T-helper 1 cell (primary cell): ENCODE data around the gene HLA-F.

Source experiments
- DNase-seq, 5 donors: peaks; one replicate each; pipeline ENCODE4 v3.0.0-alpha.2; 2012 to 2020

Gene HLA-F

DNA sequence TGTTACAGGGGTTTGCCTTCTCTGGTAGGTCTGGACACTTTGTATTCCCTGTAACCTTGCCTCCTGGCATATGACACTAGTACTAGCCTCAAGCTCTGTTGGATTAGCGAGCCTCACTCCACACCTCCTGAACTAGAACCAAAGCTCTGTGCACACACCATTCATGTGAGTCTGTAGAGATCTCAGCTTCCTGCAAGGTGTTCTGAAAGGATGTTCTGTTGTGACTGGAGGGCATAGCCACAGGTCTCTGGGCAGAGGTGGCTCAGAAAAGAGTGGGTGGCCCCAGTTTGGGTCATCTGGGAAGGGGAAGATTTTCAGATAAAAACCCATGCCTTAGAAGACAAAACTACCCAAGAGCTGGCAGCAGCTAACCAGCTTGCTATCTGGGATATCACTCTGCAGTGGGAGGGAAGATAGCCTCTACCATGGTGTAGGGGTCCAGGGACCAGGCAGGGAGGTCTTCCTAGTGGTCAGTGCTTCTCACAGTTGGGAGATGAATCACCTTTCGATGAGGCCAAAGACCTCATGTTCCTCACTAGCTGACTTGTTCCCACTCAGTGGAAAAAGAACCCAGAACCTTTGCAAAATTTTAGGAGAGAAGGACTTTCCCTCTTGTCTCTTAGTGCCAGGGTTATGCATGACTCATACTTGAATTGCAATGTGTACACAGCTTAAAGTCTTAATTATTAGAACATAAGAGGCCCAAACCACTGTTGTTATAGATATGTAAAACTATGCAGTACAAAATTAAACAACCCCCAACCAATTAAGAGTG, 41.4 kb downstream of the HLA-F start:
- no peak for DNase-seq

DNA sequence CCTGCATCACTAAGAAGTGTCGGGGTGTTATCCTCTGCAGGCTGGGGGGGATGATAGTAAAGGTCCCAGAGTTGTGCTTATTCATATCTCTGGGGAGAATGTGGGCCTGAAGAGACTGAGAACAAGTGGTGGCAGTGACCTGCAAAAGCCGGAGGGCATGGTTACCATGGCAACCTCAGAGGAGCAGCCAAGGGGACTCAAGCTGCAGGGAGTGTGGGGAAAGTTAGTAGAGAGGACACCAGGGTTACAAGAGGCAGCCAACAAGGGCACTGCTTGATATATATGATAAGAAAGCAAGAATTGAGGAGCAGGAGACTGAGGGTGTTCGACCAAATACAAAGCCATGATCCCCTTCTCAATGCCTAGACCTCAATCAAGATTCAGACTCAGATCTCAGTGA, 46.1 kb downstream of the HLA-F start:
- no peak for DNase-seq

DNA sequence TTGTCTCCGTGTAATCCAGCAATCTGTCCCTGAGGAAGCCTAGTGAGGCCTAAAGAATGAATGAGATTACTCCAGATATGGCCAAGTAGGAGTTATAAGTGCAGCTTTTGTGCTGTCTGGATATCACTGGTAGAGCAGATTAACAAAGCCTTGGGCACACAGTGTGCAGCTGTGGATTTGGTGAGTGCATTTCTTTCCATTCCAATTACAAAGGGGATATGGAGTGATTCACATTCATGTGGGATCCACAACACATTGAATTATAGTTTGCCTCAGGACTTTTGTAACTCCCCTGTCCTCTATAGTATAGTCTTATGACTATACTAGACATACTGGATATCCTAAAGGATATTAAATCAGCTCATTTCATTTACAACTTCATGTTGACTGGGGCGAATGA, 47.1 kb downstream of the HLA-F start:
- DNase-seq = no peak

DNA sequence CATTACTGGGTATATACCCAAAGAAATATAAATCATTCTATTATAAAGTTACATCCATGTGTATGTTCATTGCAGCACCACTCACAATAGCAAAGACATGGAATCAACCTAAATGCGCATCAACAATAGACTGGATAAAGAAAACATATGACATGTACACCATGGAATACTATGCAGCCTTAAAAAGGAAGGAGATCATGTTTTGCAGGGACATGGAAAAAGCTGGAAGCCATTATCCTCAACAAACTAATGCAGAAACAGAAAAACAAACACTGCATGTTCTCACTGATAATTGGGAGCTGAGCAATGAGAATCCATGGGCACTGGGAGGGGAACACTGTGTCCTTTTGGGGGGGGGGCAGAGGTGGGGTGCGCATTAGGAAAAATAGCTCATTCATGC, 53.5 kb downstream of the HLA-F start:
- DNase-seq = no peak
